Activated T-helper 1 cell treated with Interleukin-2 at 50 U/mL for 16 hours (primary cell): ENCODE data around the gene OR2F2.

Source experiments
- DNase-seq: peaks from one replicate; pipeline ENCODE4 v3.0.0-alpha.2; 2020; ENCODE audit warnings: low read depth

Gene OR2F2

GRCh38 chr7:143979359-143979758, 44.3 kb downstream of the OR2F2 start:
- no peak for DNase-seq

DNA sequence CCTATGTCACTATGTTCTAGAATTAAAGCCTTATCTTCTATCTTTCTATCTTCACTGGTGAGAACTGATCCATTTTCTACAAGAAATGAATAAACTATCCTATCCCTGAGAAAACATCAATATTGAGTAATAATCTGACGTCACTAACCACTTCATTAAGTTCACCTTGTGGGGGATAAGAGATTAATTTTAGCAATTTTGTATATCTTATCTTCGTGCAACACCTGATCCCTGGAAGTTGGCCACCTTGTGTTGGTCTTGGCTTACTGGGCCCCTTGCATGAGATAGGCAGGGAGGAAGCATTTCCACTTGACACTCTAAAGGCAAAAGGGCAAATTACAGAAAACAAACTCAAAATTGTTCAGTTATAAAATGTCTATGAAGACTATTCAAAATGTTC, 45.0 kb downstream of the OR2F2 start:
- no peak for DNase-seq

DNA sequence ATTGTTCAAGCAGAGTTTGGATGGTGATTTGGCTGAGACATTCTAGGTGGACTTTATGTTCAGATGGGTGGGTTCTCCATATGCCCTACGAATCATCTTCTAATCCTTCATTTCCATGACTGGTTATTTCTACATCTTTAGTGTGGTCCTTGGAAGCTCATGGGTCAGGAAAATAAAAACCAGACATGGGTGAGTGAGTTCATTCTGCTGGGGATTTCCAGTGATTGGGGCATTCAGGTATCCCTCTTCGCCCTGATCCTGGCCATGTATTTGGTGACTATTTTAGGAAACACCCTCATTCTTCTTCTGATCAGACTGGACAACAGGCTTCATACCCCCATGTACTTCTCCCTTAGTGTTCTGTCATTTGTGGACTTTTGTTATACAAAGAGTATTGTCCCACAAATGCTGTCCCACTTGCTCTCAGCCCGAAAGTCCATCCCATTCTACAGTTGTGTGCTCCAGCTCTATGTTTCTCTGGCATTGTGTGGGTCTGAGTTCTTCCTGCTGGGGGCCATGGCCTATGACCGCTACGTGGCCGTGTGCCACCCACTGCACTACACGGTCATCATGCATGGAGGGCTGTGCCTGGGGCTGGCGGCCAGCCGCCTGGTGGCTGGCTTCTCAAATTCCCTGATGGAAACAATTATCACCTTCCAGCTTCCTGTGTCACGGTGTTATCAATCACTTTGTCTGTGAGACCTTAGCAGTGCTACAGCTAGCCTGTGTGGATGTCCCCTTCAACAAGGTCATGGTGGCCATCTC, 45.9 kb downstream of the OR2F2 start:
- no peak for DNase-seq

DNA sequence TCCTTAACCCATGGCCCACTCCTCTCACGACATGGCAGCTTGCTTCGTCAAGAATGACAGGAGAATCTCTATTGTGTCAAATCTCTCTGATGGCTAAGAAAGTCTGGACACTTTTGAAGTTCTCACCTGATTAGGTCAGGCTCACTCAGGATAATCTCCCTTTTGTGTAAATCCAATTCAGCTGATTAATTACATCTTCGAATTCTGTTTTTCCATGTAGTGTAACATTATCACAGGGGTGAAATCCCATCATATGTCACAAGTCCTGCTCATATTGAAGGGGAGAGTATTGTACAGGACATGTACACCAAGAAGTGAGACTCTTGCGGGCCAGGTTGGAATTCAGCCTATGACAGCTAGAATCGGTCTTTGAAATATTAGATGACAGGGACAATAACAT, 48.9 kb downstream of the OR2F2 start:
- DNase-seq, result no peak
